ENCODE results near the gene ITGA2. TPM values are rescaled to one million over a fixed set of nuclear protein-coding genes. Genes with fewer than 3 reads are reported as not detected.

Gene ITGA2
- total and polyA plus RNA-seq, 2 donors (not counting 1 experiment from before 2014, with no cell fraction given), result not detected

DNA sequence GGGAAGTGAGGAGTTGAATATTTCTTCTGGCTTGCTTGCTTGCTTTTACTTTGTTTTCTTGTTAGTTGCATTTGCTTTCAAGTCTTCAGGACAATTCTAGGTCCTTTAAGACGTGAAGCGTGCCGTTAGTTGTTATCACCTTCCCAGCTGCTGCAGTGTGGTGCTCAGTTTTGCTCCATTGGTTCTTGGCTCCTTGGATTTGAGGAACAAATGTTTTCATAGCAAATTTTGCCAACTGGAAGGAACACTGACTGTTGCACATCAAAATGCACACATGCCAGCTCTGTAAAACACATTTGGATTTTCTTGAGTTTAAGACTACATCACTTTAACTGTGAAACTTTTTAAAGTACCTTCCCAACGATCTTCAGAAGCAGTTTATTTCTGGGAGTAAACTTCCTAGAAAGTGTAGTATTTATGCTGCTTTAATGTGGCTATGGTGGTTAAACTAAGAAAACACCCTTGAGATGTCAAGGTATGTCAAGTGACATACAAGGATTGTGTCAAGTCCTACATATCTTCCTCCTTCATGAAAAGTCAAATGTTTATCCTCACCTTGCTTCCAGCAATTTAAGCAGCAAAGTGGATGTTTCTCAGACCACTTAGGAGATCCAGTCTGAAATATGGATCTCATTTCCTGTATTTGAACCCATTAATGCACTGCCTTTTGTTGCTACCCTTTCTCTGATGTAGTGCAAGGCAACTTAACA is 95.5 kb downstream of the ITGA2 start:
- H3K9me3 ChIP-seq (ENCODE audit: control extremely low read depth in 1 of 3, control insufficient read depth in 2 of 3, insufficient read depth in 1 of 3, low read length in 2 of 3), result no peaks in the 10 kb centered on the region
- no peak overlapping the region for H3K27ac Mint-ChIP-seq
- H3K79me2 ChIP-seq (ENCODE audit: control insufficient read depth, insufficient read depth, low read length), result no peaks in the 10 kb centered on the region
- no peaks in the 10 kb centered on the region for H3K27me3 ChIP-seq (replicated peaks in 1 of 4; ENCODE audit: control extremely low read depth in 1 of 4, control insufficient read depth in 3 of 4, insufficient read depth in 4 of 4, low read length in 3 of 4)
- DNase-seq (no peak), ATAC-seq (ENCODE audit: low read depth) (no peak)
- no peaks in the 10 kb centered on the region for H3K4me1 ChIP-seq (ENCODE audit: control insufficient read depth in 2 of 2, insufficient read depth in 2 of 2, low read length in 2 of 2)
- no peaks in the 10 kb centered on the region for H3K9me3 Mint-ChIP-seq (ENCODE audit: insufficient read depth)
- ChIA-PET CTCF (no interaction called here), POLR2A (no interaction called here)
- H3K36me3 ChIP-seq (replicated peaks in 1 of 2; ENCODE audit: control extremely low read depth in 1 of 2, control insufficient read depth in 1 of 2, extremely low read depth in 1 of 2, insufficient read depth in 2 of 2, low read length in 1 of 2), result no peaks in the 10 kb centered on the region
- peaks cover 17% of the 10 kb centered on the region for H3K27me3 Mint-ChIP-seq
- intact Hi-C loops (cut with micrococcal nuclease), result no loop called here
- no peak overlapping the region for H3K4me3 Mint-ChIP-seq
- TF ChIP-seq EZH2 (IDR thresholded peaks at IDR 0.05; ENCODE audit: borderline replicate concordance, insufficient read depth, low read depth, low read length, poor library complexity, severe bottlenecking), result no peak
- TF ChIP-seq, protein P1, sequence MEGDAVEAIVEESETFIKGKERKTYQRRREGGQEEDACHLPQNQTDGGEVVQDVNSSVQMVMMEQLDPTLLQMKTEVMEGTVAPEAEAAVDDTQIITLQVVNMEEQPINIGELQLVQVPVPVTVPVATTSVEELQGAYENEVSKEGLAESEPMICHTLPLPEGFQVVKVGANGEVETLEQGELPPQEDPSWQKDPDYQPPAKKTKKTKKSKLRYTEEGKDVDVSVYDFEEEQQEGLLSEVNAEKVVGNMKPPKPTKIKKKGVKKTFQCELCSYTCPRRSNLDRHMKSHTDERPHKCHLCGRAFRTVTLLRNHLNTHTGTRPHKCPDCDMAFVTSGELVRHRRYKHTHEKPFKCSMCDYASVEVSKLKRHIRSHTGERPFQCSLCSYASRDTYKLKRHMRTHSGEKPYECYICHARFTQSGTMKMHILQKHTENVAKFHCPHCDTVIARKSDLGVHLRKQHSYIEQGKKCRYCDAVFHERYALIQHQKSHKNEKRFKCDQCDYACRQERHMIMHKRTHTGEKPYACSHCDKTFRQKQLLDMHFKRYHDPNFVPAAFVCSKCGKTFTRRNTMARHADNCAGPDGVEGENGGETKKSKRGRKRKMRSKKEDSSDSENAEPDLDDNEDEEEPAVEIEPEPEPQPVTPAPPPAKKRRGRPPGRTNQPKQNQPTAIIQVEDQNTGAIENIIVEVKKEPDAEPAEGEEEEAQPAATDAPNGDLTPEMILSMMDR (IDR thresholded peaks at IDR 0.05), result no peak
- H3K4me3 ChIP-seq (ENCODE audit: control extremely low read depth in 1 of 5, extremely low read depth in 1 of 5, insufficient read depth in 1 of 5, low read depth in 2 of 5, low read length in 4 of 5), result no peak overlapping the region
- WGBS (ENCODE audit: insufficient coverage), result 100% methylated on average over 3 of the region's 4 CpGs
- no peak overlapping the region for H3K9ac ChIP-seq (ENCODE audit: low read length)
- H2AFZ ChIP-seq (ENCODE audit: insufficient read depth, low read depth, low read length, poor library complexity, severe bottlenecking), result no peak overlapping the region
- no peaks in the 10 kb centered on the region for H4K20me1 ChIP-seq (ENCODE audit: control insufficient read depth, insufficient read depth, low read length, poor library complexity, severe bottlenecking)
- no peak overlapping the region for H3K4me2 ChIP-seq (replicated peaks; ENCODE audit: low read depth, low read length, poor library complexity, severe bottlenecking)
- peaks cover 3% of the 10 kb centered on the region for H3K4me1 Mint-ChIP-seq
- H3K27ac ChIP-seq (ENCODE audit: low read length in 2 of 2), result no peak overlapping the region

DNA sequence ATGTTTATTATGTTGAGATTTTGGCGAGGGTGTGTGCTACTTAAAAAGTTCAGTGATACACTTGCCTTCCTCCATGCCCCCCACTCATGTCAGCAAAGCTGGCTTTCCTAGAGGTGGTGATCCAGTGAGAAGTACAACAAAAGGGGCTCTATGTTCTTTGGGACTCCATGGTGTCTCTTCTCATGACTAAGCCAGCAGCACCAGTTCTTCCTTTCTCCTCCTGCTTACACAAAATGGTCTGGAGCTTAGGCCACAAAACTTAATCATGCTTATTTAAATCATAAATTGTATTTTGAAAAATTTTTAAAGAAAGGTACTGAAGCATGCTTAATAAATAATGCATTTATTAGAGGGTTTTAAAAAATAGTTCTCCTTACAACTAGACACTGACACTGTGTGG is 98.0 kb downstream of the ITGA2 start:
- Histone ChIP-seq H3K27me3 (replicated peaks in 1 of 4; ENCODE audit: control extremely low read depth in 1 of 4, control insufficient read depth in 3 of 4, insufficient read depth in 4 of 4, low read length in 3 of 4) (no peaks in the 10 kb centered on the region), H4K20me1 (ENCODE audit: control insufficient read depth, insufficient read depth, low read length, poor library complexity, severe bottlenecking) (no peaks in the 10 kb centered on the region), H3K4me2 (replicated peaks; ENCODE audit: low read depth, low read length, poor library complexity, severe bottlenecking) (no peak overlapping the region), H3K9ac (ENCODE audit: low read length) (no peak overlapping the region), H3K79me2 (ENCODE audit: control insufficient read depth, insufficient read depth, low read length) (no peaks in the 10 kb centered on the region), H3K4me1 (ENCODE audit: control insufficient read depth in 2 of 2, insufficient read depth in 2 of 2, low read length in 2 of 2) (no peaks in the 10 kb centered on the region), H3K4me3 (ENCODE audit: control extremely low read depth in 1 of 5, extremely low read depth in 1 of 5, insufficient read depth in 1 of 5, low read depth in 2 of 5, low read length in 4 of 5) (no peak overlapping the region), H3K9me3 (ENCODE audit: control extremely low read depth in 1 of 3, control insufficient read depth in 2 of 3, insufficient read depth in 1 of 3, low read length in 2 of 3) (no peaks in the 10 kb centered on the region), H3K27ac (ENCODE audit: low read length in 2 of 2) (no peak overlapping the region), H2AFZ (ENCODE audit: insufficient read depth, low read depth, low read length, poor library complexity, severe bottlenecking) (no peak overlapping the region), H3K36me3 (replicated peaks in 1 of 2; ENCODE audit: control extremely low read depth in 1 of 2, control insufficient read depth in 1 of 2, extremely low read depth in 1 of 2, insufficient read depth in 2 of 2, low read length in 1 of 2) (no peaks in the 10 kb centered on the region)
- no peak overlapping the region for H3K27ac Mint-ChIP-seq
- peaks cover 17% of the 10 kb centered on the region for H3K27me3 Mint-ChIP-seq
- no peaks in the 10 kb centered on the region for H3K9me3 Mint-ChIP-seq (ENCODE audit: insufficient read depth)
- POLR2A ChIA-PET, result no interaction called here
- DNase-seq (no peak), ATAC-seq (ENCODE audit: low read depth) (no peak)
- no CpG with 5 or more reads among the region's 1 CpG for WGBS (ENCODE audit: insufficient coverage)
- no peak overlapping the region for H3K4me3 Mint-ChIP-seq
- CTCF ChIA-PET, result no interaction called here
- TF ChIP-seq, protein P1 (IDR thresholded peaks at IDR 0.05), result no peak
- TF ChIP-seq EZH2 (IDR thresholded peaks at IDR 0.05; ENCODE audit: borderline replicate concordance, insufficient read depth, low read depth, low read length, poor library complexity, severe bottlenecking), result no peak
- peaks cover 7% of the 10 kb centered on the region for H3K4me1 Mint-ChIP-seq
- intact Hi-C loops (cut with micrococcal nuclease), result no loop called here

All from B cell (primary cell).